Measurements from ENCODE around the gene HDAC9. TPM values are rescaled to one million over a fixed set of nuclear protein-coding genes. Genes with fewer than 3 reads are reported as not detected.

HDAC9 gene
- total RNA-seq, 1 donor from 2014 or later, result 3.6 TPM

DNA sequence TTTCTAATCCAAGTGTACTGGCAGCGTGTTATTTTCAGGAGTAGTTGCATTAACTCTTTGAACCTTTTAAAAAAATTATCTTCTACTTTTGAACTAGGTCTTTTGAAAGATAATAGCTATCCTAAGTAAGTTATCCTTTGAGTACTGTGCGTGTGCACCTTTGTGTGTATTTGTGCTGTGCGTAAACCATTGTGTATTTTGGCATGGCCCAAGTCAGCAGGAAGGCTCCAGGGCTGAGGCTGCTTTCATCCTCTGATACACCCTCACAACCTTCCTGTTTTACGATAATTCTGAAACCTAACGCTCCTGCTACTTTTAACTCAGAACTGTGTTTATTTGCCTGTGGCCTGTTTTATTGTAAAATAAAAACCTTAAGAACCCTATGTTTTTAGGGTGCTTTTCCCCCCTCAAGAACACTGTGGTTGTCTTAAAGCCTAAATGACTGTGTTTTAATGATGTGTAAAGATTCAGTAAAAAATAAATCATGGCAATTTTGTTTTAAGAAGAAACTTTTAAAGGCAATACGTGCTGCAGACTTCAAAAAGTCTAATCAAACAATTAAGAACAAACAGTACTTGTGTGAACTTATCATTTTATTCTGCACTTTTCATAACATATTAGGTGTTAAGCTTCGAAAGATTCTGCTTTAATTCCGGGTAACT lies 57.5 kb downstream of the HDAC9 start:
- no peaks in the 10 kb centered on the region for H3K27me3 Mint-ChIP-seq
- H3K27ac Mint-ChIP-seq, result no peak overlapping the region
- peaks cover 1% of the 10 kb centered on the region for H3K4me1 Mint-ChIP-seq (ENCODE audit: low read depth)
- no peaks in the 10 kb centered on the region for H3K36me3 Mint-ChIP-seq (ENCODE audit: insufficient read depth)
- no peak overlapping the region for H3K4me3 Mint-ChIP-seq (ENCODE audit: low read depth)
- TF ChIP-seq, protein P1, sequence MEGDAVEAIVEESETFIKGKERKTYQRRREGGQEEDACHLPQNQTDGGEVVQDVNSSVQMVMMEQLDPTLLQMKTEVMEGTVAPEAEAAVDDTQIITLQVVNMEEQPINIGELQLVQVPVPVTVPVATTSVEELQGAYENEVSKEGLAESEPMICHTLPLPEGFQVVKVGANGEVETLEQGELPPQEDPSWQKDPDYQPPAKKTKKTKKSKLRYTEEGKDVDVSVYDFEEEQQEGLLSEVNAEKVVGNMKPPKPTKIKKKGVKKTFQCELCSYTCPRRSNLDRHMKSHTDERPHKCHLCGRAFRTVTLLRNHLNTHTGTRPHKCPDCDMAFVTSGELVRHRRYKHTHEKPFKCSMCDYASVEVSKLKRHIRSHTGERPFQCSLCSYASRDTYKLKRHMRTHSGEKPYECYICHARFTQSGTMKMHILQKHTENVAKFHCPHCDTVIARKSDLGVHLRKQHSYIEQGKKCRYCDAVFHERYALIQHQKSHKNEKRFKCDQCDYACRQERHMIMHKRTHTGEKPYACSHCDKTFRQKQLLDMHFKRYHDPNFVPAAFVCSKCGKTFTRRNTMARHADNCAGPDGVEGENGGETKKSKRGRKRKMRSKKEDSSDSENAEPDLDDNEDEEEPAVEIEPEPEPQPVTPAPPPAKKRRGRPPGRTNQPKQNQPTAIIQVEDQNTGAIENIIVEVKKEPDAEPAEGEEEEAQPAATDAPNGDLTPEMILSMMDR (IDR thresholded peaks at IDR 0.05; ENCODE audit: unreplicated experiment), result no peak
- no peaks in the 10 kb centered on the region for H3K9me3 Mint-ChIP-seq (ENCODE audit: low read depth)
- no peak for DNase-seq (ENCODE audit: low spot score, unreplicated experiment)

DNA sequence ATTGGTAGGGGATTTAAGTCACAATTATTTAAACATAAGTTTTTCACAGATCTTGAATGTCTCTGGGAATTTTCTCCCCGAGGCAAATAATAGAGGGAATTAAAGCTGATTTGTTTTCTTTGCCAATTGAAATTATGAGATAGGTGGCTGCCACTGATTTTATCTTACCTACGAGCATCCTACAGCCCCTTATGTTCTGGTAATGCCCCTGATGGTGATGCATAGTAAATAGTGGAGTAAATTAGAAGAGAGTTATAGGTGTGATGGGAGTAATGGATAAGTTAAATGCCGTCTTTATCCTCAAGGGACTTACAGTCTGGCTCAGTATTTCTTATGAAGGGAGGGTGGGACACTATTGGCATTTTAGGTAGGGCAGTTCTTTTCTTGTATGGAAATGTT lies 58.1 kb downstream of the HDAC9 start:
- no peak for DNase-seq (ENCODE audit: low spot score, unreplicated experiment)
- Mint-ChIP-seq H3K4me1 (ENCODE audit: low read depth) (peaks cover 1% of the 10 kb centered on the region), H3K9me3 (ENCODE audit: low read depth) (no peaks in the 10 kb centered on the region), H3K36me3 (ENCODE audit: insufficient read depth) (no peaks in the 10 kb centered on the region), H3K27ac (no peak overlapping the region), H3K27me3 (no peaks in the 10 kb centered on the region), H3K4me3 (ENCODE audit: low read depth) (no peak overlapping the region)
- TF ChIP-seq, protein P1 (IDR thresholded peaks at IDR 0.05; ENCODE audit: unreplicated experiment), result no peak

DNA sequence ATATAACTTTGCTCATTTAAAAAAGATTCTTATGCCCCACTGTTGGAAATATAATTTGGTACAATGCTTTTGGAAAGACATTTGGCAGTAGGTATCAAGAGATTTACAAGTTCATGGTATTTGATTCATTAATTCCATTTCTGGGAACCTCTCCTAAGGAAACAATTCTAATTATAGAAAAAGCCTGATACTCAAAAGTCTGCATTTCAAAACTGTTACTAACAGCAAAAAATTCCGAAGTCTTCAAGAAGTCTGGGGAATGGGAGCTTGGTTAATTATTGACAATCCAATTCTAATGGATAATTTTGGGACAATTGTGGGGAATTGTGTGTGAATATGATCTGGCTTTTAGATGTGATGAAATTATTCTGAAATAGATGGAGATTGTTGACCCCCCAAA lies 59.6 kb downstream of the HDAC9 start:
- Mint-ChIP-seq H3K27me3 (no peaks in the 10 kb centered on the region), H3K9me3 (ENCODE audit: low read depth) (no peaks in the 10 kb centered on the region), H3K4me1 (ENCODE audit: low read depth) (peaks cover 1% of the 10 kb centered on the region), H3K27ac (no peak overlapping the region), H3K4me3 (ENCODE audit: low read depth) (no peak overlapping the region), H3K36me3 (ENCODE audit: insufficient read depth) (no peaks in the 10 kb centered on the region)
- TF ChIP-seq, protein P1 (IDR thresholded peaks at IDR 0.05; ENCODE audit: unreplicated experiment), result no peak
- no peak for DNase-seq (ENCODE audit: low spot score, unreplicated experiment)

DNA sequence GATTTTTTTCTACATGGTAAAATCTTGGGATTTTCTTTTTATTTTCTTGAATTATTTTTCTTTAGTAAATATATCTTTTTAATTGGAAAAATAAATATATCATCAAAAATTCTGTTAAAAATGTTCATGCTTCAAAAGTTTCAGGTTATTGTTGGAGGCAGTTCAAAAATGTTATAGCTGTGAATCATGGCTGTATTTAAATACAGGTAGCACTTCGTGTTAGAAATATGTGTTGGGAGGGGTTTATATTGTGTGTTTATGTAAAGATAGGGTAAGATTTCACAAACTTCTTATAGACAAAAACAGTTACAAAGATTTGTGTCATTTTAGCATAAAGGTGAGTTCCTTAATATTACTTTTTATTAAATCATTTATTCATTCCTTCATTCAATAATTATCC lies 60.4 kb downstream of the HDAC9 start:
- Mint-ChIP-seq H3K27ac (no peak overlapping the region), H3K27me3 (no peaks in the 10 kb centered on the region), H3K36me3 (ENCODE audit: insufficient read depth) (no peaks in the 10 kb centered on the region), H3K4me1 (ENCODE audit: low read depth) (peaks cover 1% of the 10 kb centered on the region), H3K4me3 (ENCODE audit: low read depth) (no peak overlapping the region), H3K9me3 (ENCODE audit: low read depth) (no peaks in the 10 kb centered on the region)
- DNase-seq (ENCODE audit: low spot score, unreplicated experiment), result no peak
- TF ChIP-seq, protein P1 (IDR thresholded peaks at IDR 0.05; ENCODE audit: unreplicated experiment), result no peak

DNA sequence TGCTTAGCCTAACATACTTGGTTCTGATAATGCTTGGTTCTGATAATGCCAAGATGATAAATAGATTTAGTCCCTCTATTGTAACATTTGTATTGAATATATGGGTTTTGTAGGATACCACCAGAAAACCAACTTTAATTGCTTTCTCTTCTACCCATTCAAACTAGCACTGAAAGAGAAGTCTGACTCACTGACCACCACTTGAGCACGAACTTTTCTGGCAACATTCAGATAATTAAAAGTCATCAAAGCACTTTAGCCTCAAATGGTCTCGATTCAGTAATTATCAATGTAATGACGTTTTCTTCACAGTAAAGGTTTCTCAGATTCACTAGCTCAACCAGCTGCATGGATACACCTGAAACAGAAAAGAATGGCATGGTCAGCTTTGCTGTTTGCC lies 63.0 kb downstream of the HDAC9 start:
- TF ChIP-seq, protein P1 (IDR thresholded peaks at IDR 0.05; ENCODE audit: unreplicated experiment), result no peak
- Mint-ChIP-seq H3K4me3 (ENCODE audit: low read depth) (no peak overlapping the region), H3K4me1 (ENCODE audit: low read depth) (no peaks in the 10 kb centered on the region), H3K27ac (no peak overlapping the region), H3K36me3 (ENCODE audit: insufficient read depth) (no peaks in the 10 kb centered on the region), H3K27me3 (no peaks in the 10 kb centered on the region), H3K9me3 (ENCODE audit: low read depth) (no peaks in the 10 kb centered on the region)
- no peak for DNase-seq (ENCODE audit: low spot score, unreplicated experiment)

Measured in progenitor cell of endocrine pancreas (in vitro differentiated cells).